SU-DHL-6 (cell line): Measurements from ENCODE around the gene ZFAND2A.

ENCODE experiments used
- EZH2phosphoT487 ChIP-seq: fragments of 200-600 bp; sonication (generic), shearing (Covaris generic); conservative IDR thresholded peaks from 2 replicates; pipeline ENCODE4 v1.6.1; 2018; ENCODE audit warnings: mild to moderate bottlenecking, antibody characterized with exemption, low read length, moderate library complexity, mixed read lengths
- TF ChIP-seq, protein P1 (sequence below): fragments of 200-600 bp; sonication (generic); IDR thresholded peaks from one replicate; pipeline ENCODE4 v1.5.1; 2017; ENCODE audit warnings: antibody characterized with exemption, mild to moderate bottlenecking, low read length, moderate library complexity; ENCODE audit not compliant: insufficient read depth, poor library complexity, severe bottlenecking

DNA sequence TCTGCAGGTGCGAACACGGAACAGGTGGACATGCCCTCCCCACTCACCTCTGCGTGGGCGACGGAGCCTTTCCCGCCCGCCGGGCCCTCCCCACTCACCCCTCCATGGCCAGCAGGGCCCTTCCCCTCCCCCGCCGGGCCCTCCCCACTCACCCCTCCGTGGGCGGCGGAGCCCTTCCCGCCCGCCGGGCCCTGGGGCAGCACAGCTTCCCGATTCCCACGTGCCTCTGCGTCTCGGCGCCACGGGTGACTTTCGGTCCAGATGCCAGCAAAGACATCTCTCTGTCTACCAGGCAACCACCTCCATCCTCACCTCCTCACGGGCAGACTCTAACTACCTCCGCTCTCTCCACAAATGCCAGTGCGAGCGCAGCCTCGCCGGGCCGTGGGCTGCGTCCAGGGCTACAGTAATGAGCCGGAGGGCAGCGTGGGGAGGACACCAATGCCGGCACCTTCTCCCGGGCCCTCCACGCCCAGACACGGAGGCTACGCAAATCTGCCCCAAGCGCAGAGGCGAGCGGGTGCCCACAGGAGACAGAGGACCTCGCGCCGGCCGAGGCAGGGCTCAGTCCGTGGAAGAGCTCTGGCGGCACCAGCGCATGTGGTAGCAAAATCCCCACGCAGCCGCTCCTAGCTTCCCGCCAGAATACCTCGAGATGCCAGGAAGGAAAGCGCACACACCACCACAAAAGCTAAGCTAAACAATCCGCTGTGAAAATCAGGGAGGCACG lies 50.2 kb downstream of the ZFAND2A start:
- TF ChIP-seq, protein P1, sequence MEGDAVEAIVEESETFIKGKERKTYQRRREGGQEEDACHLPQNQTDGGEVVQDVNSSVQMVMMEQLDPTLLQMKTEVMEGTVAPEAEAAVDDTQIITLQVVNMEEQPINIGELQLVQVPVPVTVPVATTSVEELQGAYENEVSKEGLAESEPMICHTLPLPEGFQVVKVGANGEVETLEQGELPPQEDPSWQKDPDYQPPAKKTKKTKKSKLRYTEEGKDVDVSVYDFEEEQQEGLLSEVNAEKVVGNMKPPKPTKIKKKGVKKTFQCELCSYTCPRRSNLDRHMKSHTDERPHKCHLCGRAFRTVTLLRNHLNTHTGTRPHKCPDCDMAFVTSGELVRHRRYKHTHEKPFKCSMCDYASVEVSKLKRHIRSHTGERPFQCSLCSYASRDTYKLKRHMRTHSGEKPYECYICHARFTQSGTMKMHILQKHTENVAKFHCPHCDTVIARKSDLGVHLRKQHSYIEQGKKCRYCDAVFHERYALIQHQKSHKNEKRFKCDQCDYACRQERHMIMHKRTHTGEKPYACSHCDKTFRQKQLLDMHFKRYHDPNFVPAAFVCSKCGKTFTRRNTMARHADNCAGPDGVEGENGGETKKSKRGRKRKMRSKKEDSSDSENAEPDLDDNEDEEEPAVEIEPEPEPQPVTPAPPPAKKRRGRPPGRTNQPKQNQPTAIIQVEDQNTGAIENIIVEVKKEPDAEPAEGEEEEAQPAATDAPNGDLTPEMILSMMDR = no peak
- TF ChIP-seq EZH2phosphoT487 = no peak
